Muscle of leg (tissue), 11 donors: ENCODE measurements around the gene WARS2. TPM values are rescaled to one million over a fixed set of nuclear protein-coding genes. Genes with fewer than 3 reads are reported as not detected.

ENCODE experiments used
- DNase-seq: peaks from one replicate; pipeline ENCODE4 v3.0.0; 2013
- H3K27ac ChIP-seq: one replicate; pipeline ENCODE4 v1.5.1; 2013; ENCODE audit warnings: mild to moderate bottlenecking, low read length, control low read depth
- H3K27me3 ChIP-seq: one replicate; pipeline ENCODE4 v1.6.1; 2013; ENCODE audit warnings: low read length; ENCODE audit not compliant: control insufficient read depth, insufficient read depth
- H3K36me3 ChIP-seq: one replicate; pipeline ENCODE4 v1.6.1; 2013; ENCODE audit warnings: low read length; ENCODE audit not compliant: control insufficient read depth, insufficient read depth
- H3K4me1 ChIP-seq: one replicate; pipeline ENCODE4 v1.6.1; 2013; ENCODE audit warnings: low read length; ENCODE audit not compliant: control insufficient read depth, insufficient read depth
- H3K4me3 ChIP-seq: one replicate; pipeline ENCODE4 v1.5.1; 2013; ENCODE audit warnings: low read length, control low read depth
- H3K9me3 ChIP-seq: replicated peaks from 2 replicates; pipeline ENCODE4 v1.6.1; 2013; ENCODE audit warnings: low read depth, low read length; ENCODE audit not compliant: control insufficient read depth
- WGBS: methylation state at CpG from one replicate; pipeline ENCODE4 v1.1.5; 2013; ENCODE audit warnings: missing lambda C conversion rate; ENCODE audit not compliant: insufficient coverage; 5-methylcytosine and 5-hydroxymethylcytosine counted together
- polyA plus RNA-seq, 8 donors: library from polyadenylated mRNA; unstranded; fragments of 120-200 nt; gene quantifications; one replicate each; pipeline versions ENCODE4 v1.2.1 to v1.2.3, GENCODE V29; 2013; ENCODE audit warnings: inconsistent platforms in 1 of 8, low replicate concordance in 1 of 8; ENCODE audit not compliant: insufficient read length in 8 of 8, insufficient read depth in 1 of 8
- total RNA-seq: library from RNA; stranded (reverse); fragments of 120-200 nt; gene quantifications from one replicate; pipeline ENCODE4 v1.2.4, GENCODE V29; 2013

The WARS2 gene
- total and polyA plus RNA-seq, 9 donors: 16.3 to 25.8 (median 20.2) TPM

DNA sequence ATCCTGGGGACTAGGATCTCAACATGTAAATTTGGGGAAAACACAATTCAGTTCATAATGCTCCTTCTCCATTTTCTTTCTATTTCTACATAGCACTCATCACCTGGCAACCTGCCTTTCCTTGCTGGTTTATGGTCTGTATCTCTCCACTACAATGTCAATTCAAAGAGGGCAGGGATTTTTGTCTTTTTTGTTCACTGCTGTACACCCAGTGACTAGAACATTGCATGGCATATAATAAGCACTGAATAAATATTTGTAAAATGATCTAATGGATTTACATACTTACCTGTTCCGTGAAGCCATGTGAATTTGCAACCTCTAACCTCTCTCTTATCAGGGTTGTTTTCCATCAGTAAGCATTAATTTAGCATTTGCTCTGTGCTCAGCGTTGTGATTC lies 124.9 kb downstream of the WARS2 start:
- Histone ChIP-seq H3K27me3 (no peaks in the 10 kb centered on the region), H3K4me1 (no peaks in the 10 kb centered on the region), H3K27ac (no peak overlapping the region), H3K4me3 (no peak overlapping the region), H3K9me3 (no peaks in the 10 kb centered on the region), H3K36me3 (peaks cover 4% of the 10 kb centered on the region)
- no CpG with 5 or more reads among the region's 2 CpGs for WGBS
- no peak for DNase-seq

DNA sequence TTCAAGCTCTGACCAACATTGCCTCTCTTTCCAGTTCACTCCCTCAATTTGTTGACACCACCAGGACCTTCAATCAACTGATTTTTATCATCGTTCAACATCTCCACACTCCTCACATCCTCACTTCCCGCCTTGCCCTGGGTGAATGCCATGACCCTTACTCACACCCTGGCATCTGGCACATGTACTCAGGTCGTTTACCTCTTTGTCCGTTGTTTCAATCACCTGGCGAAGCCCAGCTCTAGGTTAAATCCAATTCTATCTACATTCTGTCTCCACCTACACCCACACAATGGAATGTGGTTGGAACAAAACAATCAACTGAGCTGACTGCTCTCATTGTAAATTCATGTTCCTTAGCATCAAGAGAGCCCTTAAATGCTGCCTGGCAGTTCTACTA lies 128.1 kb downstream of the WARS2 start:
- peaks cover 12% of the 10 kb centered on the region for H3K27me3 ChIP-seq
- no peaks in the 10 kb centered on the region for H3K36me3 ChIP-seq
- no peak for DNase-seq
- H3K9me3 ChIP-seq: no peaks in the 10 kb centered on the region
- H3K27ac ChIP-seq: no peak overlapping the region
- H3K4me3 ChIP-seq: no peak overlapping the region
- WGBS: 80% methylated on average over 5 of the region's 5 CpGs
- peaks cover 12% of the 10 kb centered on the region for H3K4me1 ChIP-seq

DNA sequence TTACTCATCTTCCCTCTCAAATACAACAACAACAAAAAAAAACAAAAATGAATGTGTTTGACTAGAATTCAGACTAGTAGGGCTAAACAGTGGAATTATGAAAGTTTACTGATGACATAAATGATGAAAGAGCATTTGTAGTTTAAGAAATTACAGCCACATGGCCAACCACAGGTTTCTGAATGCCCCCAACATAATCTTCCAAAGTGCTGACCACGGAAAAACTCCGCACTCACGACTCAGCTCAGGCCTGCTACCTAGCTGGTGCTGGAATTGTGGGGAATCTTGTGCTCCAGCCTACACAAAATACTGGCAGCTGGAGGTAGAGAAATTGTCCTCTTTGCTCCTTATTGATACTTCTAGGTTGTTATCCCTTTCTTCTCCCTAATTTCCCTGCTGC lies 128.7 kb downstream of the WARS2 start:
- Histone ChIP-seq H3K27ac (no peak overlapping the region), H3K4me1 (peaks cover 18% of the 10 kb centered on the region), H3K4me3 (no peak overlapping the region), H3K27me3 (peaks cover 19% of the 10 kb centered on the region), H3K36me3 (no peaks in the 10 kb centered on the region), H3K9me3 (no peaks in the 10 kb centered on the region)
- WGBS: no CpG with 5 or more reads among the region's 3 CpGs
- no peak for DNase-seq

DNA sequence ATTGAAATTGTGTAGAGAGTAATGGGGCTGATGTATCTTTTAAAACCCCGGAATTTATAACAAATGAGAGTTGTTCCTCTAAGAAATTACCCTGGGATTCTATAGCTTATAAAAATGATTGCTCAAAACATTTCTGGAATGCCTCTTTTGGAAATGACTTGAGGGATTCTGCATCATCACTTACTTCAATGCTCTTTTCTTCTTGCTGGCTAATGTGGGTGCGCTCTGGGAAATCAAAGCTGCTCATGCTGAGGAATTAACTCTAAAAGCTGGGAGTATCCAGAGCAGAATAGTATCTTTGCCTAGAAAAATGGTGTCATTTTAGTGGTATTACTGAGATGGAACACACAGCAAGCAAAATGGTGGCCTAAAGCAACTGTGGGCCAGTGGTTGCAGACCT lies 129.3 kb downstream of the WARS2 start:
- no CpG with 5 or more reads among the region's 2 CpGs for WGBS
- DNase-seq: no peak
- Histone ChIP-seq H3K4me3 (no peak overlapping the region), H3K27me3 (peaks cover 24% of the 10 kb centered on the region), H3K27ac (no peak overlapping the region), H3K4me1 (peaks cover 18% of the 10 kb centered on the region), H3K9me3 (peaks cover under 1% of the 10 kb centered on the region), H3K36me3 (no peaks in the 10 kb centered on the region)

DNA sequence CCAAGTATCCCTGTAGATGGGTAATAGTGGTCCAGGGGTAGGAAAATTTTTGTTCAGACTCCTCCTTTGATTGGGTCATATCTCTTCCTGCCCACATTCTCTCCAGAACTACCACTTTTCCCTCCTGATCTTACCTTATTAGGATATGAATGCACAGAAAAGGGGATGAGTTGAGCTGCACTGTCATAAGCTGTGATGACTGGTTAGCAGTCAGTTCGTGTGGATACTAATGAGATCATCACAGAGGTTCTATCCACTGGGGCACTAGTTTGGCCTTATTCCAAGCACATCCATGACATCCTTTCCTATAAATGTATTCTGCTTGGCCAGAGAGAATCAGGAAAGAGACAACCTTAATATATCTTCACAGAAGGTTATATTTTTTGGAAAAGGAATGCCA lies 130.3 kb downstream of the WARS2 start:
- H3K27me3 ChIP-seq: peaks cover 30% of the 10 kb centered on the region
- DNase-seq: no peak
- WGBS: no CpG with 5 or more reads among the region's 1 CpG

DNA sequence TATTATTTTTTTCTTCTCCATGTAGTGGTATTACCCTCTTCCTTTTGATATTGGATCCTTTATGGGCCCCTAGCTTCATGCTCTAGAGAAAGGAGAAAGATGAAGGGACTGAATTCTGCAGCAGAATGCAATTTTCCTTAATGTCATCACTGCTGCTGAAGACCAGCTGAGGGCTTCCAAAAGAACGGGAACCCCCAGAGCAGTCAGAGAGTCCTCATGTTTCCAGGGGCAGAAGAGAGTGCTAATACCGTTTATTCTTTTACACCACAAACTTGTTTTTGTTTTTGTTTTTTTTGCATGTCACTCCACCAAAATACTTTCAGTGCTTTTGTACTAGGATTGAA lies 131.2 kb downstream of the WARS2 start:
- no CpG with 5 or more reads among the region's 2 CpGs for WGBS
- Histone ChIP-seq H3K27me3 (peaks cover 32% of the 10 kb centered on the region), H3K9me3 (peaks cover 6% of the 10 kb centered on the region), H3K4me1 (peaks cover 18% of the 10 kb centered on the region), H3K4me3 (no peak overlapping the region), H3K27ac (peak overlapping the region; percentile 83), H3K36me3 (no peaks in the 10 kb centered on the region)
- DNase-seq: peak; percentile 73

More for the DNA sequence above, 130.3 kb downstream of the WARS2 start:
- Histone ChIP-seq H3K36me3 (no peaks in the 10 kb centered on the region), H3K9me3 (peaks cover 6% of the 10 kb centered on the region), H3K4me3 (no peak overlapping the region), H3K4me1 (peaks cover 18% of the 10 kb centered on the region), H3K27ac (no peak overlapping the region)

DNA sequence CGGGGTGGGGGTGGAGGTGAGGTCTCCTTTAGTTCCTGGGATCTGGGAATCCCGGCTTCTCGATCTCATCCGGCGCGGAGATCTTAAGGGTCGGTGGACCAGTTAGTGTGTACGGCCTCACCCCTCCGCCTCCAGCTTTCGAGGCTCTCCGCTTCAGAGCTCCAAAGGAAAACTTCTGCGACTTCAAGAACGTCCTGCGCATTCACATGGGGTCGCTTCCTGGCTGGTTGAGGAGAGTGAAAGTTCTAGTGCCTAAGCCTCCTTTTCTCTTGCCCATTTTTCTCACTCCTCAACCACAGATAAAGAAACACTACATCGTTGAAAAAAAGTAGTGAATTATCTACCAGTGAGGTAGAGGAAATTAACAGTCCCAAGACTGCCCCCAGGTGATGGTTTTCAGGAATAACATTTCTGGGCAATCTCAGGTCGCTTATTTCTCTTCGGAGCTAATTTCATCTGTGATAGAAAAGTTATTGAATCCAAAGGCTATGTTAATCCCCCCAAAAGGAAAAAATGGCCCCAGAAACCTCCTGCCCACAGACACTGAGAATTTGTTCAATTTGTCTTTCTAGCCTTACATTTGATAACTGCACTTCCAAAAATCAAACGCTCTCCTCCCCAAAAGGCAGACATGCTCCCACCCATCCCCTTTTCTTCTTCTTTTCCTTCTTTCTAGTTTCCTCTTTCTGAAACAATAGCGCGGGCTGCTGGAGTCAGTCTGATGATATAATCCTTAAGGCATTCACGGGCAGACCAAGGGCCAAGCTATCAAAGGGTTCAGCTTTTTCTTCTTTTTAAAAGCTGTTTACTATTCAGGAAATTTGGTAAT lies 131.8 kb downstream of the WARS2 start:
- DNase-seq: peak; percentile 92
- WGBS: 3% methylated on average over 11 of the region's 22 CpGs

DNA sequence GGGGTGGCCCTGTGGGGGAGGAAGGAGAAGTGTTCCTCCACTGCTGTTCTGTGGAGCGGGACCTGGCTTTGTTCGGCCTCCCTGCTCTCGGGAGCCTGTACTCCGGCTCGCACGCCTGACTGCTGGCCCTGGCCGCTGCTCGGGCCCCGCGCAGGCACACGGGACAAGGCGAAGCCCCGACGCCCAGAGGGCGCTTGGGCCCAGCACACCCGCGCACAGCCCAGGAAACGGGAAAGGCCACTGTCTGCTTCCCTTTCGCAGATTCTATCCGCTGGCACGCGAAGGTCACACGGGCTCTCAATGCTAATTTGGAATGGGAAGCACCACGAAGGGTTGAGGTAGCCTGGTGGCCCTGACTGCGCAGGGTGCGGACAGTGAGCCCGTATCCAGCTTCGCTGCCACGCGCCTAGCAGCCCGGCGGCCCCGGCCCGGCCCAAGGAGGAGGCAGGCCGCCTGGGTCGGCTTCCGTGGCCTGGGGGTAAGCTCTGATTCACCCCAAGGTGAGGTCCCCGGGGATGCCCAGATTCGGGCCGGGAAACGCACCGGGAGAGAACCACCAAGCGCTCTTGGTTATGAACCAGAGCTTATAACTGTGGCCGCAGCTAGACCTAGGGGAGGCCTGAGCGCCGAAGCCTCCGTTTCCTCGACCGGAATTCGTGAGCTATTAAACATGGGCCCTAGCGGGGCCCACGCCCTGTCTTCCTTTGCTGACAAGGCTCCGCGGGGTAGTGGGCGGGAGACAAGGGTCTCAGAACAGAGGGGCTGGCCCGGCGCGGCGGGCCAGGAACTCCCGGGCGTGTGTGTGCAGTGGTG lies 132.6 kb downstream of the WARS2 start:
- Histone ChIP-seq H3K27me3 (peaks cover 41% of the 10 kb centered on the region), H3K27ac (peak overlapping the region; percentile 83), H3K4me1 (peaks cover 18% of the 10 kb centered on the region), H3K36me3 (no peaks in the 10 kb centered on the region), H3K9me3 (peaks cover 6% of the 10 kb centered on the region), H3K4me3 (peak overlapping the region; percentile 32)
- DNase-seq: no peak
- 39% methylated on average over 60 of the region's 61 CpGs for WGBS

More for the DNA sequence above, 131.8 kb downstream of the WARS2 start:
- peaks cover 18% of the 10 kb centered on the region for H3K4me1 ChIP-seq
- peaks cover 36% of the 10 kb centered on the region for H3K27me3 ChIP-seq
- no peaks in the 10 kb centered on the region for H3K36me3 ChIP-seq
- peak overlapping the region; percentile 32 for H3K4me3 ChIP-seq
- H3K27ac ChIP-seq: peak overlapping the region; percentile 83
- H3K9me3 ChIP-seq: peaks cover 6% of the 10 kb centered on the region

DNA sequence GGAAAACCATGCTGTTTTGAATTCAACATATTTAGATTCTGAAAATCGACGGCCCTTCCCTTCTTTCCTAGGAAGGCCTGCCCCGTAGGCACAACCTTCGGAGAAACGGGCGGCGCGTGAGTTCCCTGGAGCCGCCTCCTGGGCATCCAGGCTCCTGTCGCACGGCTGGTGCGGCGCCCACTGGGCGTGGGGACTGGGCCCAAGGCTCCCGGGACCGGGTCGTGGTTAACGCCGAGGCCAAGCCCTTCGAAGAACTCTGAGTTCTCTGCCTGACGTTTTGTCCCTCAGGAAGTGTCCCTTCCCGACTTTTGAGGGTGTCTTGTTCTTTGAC lies 133.1 kb downstream of the WARS2 start:
- peaks cover 6% of the 10 kb centered on the region for H3K9me3 ChIP-seq
- H3K27ac ChIP-seq: no peak overlapping the region
- 54% methylated on average over 18 of the region's 22 CpGs for WGBS
- H3K4me1 ChIP-seq: peaks cover 18% of the 10 kb centered on the region
- no peak for DNase-seq
- H3K4me3 ChIP-seq: no peak overlapping the region
- H3K36me3 ChIP-seq: no peaks in the 10 kb centered on the region
- peaks cover 46% of the 10 kb centered on the region for H3K27me3 ChIP-seq

DNA sequence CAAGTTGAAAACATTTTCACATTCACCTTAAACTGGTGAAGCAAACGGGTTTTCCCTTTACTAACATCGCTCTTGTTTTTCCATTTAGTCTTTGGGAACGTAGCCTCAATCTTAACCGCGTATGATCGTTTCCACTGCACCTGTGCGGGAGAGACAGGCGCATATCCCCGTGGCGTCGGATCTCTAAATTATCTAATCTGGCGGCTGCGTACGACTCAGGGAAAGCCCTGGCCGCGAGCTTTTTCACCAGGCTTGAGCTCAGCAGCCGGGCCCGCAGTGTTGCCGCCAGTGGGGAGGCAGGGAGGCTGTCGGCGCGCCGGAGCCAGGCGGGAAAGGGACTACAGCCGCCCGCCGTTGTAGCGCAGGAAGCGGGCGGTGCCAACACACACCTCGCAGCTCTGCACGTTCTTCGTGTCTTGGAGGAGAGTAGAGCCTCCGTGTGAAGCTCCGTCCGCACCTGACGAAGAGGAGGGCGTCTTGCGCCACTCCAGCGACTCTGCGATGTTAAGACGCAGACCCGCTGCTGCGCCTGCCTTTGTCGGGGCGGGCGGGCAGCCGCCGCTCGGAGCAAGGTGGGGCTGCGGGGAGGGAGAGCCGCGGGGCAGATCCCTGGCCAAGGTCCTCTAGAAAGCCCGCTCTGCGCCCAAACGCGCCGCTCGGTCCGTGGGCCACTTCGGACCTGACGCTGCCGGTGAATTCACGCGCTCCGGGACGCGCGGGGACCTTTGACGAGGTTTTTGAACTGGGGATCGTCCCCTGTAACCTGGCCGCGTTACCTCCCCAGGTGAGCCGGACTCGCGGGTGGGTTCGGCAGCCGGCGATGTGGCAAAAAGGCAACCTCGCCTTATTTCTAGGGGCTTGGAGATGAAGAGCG lies 133.8 kb downstream of the WARS2 start:
- peaks cover 53% of the 10 kb centered on the region for H3K27me3 ChIP-seq
- H3K9me3 ChIP-seq: peaks cover 6% of the 10 kb centered on the region
- peak overlapping the region; percentile 27 for H3K4me3 ChIP-seq
- no peaks in the 10 kb centered on the region for H3K36me3 ChIP-seq
- no peak overlapping the region for H3K27ac ChIP-seq
- no peak for DNase-seq
- H3K4me1 ChIP-seq: peaks cover 22% of the 10 kb centered on the region
- WGBS: 12% methylated on average over 81 of the region's 81 CpGs
